CD4-positive, alpha-beta T cell treated with Interleukin-1 beta for 1 hour (primary cell): ENCODE results near the gene LCLAT1.

Experiments used
- DNase-seq, 2 donors: peaks; one replicate each; pipeline ENCODE4 v3.0.0-alpha.2; 2020 to 2022

The LCLAT1 gene

DNA sequence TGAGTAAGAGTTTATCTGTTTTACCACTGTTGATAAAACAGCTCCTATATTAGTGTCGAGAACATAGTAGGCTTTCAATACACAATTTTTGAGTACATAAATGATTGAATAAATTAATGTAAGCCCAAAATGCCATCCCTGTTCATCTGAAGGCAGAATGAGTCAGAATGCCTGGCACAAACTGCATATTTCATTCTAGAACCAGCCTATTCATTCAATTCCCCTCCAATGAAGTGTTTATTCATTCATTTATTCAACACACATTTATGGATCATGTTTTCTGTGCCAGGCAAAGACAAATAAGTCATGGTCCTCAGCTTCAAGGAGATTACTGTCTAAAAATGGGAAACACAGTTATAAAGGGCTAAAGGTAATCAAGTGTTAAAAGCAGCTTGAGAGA is 22.8 kb upstream of the LCLAT1 start:
- DNase-seq: no peak

DNA sequence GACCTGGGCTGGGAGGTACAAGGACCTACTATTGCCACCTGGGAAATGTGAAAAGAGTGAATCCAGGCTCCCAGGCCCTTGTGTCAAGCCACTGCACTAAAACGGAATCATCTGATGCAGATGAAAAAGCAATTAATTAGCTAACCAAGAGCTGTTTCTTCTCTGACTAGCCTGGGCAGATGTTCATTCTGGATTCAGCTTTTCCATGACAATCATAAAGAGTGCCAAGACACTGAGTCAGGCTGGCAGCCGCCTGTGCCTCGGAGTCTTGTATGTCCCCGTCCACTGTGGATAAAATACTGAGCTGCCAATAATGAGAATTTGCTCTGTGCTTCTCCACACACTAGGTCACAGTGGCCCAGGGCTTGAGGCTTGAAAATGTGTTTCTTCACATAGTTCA is 21.7 kb upstream of the LCLAT1 start:
- no peak for DNase-seq

DNA sequence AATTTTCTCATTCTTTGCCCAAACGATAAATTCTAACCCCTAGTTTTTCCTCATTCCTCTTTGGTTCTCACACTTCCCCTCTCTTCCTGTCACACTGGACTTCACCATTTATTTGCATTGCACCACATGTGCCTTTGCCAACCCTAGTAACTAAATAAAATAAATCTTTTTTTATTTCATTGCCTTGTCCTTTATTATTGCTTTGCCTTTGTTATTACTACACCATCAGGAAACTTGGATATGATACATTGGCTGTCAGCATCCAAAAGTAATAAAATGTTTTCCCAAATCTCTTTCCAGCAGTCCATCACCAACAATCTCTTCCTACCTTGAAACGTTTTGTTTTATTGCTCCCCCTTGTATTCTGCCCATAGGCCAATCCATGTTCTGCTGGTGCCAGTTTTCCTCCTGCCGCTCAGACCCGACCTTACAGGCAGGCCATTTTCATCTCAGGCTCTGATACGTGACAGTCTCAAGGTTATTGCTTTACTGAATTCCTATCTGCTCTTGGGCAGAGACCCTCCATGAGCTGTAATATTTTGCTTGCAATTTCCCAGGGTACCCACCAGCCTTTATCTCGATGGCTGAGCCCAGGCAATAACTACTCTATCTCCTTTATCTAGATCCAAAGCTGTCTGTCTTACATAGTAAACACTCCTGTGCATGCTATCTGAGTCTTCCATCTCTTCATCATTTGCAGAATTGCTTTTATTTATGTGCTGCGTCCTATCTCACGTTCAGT is 19.3 kb upstream of the LCLAT1 start:
- DNase-seq: no peak

DNA sequence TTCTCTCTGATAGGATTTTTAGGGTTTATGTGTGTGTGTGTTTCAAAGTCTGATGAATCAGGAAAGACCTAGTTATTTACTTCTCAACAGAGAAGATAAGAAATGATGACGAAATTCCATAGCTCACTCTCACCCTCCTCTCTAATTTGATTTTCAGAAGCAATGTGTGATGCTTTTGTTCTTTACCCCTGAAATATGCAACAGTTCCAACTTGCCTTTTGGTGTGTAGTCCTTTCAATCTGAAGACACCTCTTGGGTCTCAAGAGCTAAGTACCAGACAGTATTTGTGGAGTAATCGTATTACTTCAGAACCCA is 18.7 kb upstream of the LCLAT1 start:
- DNase-seq: no peak

- DNase-seq: no peak
These were observed 18.1 kb upstream of the LCLAT1 start for GRCh38 chr2:30428827-30429461.

- DNase-seq: no peak
These were observed 13.3 kb upstream of the LCLAT1 start for GRCh38 chr2:30433541-30434299.

GRCh38 chr2:30434708-30435107 is 12.3 kb upstream of the LCLAT1 start:
- DNase-seq: no peak

DNA sequence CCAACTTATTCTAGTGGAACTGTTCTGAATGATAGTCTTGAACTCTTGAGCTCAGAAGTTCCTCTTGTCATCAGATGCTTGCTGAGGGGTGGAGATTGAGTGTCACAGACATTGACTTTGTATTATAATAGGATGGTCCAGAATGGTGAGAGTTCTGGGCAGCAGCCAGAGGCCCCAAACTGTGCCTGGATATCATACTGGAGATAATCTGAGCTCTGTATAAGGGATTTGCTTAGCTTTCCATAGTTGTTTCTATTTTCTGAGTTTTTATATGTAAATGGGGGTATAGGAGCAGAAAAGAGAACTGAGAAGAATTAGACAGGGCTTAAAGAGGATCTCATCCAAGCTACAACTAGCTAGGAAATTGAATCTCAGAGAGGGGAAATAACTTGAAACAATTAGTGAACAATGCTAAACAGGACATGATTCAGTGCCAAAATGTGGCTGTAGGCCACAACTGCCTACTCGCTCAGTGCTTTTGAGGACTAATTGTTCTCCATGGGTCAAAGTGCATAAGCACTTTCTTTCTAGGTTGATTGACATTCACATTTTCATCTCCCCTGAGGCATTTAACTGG is 10.1 kb upstream of the LCLAT1 start:
- DNase-seq: no peak

DNA sequence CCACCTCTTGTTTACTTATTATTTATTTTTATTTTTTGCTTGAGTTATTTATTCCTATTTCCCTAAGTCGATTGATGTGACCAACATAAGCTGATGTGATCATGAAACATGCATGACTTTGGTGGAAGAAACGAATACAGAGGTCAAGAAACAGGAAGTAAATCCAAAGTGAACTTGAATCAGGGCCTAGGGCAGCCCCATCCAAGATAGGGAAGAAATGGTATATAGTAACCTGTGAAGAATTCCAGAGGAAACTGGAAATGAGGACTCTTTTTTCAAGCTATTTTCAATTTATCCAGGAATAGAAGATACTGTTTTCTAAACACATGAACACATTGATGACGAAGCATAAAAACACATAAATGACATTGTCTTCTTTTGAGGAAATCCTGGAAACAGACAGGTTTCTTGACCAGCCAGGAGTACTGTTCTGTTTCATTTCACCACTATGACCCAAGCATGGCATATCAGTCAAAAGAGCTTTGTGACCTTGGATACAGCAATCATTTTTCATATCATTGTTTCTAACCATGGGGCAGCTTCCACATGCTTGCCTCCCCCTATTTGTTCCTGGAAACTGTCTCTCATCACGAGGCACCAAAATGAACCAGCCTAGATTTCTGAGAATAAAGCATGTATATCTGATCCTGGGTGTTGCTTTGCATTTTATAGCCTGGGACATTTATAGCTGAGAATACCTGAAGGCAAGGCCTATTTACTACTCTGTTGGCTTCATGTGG is 9.1 kb upstream of the LCLAT1 start:
- DNase-seq: no peak

DNA sequence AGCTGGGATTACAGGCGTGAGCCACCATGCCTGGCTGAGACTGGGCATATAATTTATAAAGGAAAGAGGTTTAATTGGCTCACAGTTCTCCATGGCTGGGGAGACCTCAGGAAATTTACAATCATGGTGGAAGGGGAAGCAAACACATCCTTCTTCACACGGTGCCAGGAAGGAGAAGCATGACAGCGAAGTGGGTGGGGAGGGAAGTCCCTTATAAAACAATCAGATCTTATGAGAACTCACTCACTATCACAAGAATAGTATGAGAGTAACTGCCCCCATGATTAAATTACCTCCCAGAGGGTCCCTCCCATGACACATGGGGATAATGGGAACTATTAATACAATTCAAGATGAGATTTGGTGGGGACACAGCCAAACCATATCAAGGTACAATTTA is 7.8 kb upstream of the LCLAT1 start:
- no peak for DNase-seq

DNA sequence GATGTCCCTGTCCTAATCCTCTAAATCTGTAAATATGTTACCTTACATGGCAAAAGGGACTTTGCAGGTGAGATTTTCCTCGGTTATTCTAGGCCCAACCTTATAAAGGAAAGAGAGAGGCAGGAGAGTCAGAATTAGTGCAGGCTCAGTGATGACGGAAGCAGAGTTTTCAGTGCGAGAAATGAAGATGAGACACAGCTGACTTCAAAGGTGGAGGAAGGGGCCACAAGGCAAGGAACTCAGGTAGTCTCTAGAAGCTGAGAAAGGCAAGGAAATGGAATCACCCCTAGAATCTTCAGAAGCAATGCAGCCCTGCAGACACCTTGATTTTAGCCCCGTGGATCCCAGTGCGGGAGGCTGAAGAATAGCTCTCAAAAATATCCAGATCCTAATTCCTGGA is 7.2 kb upstream of the LCLAT1 start:
- DNase-seq: peak in 1 of 2 donors; percentile 22

DNA sequence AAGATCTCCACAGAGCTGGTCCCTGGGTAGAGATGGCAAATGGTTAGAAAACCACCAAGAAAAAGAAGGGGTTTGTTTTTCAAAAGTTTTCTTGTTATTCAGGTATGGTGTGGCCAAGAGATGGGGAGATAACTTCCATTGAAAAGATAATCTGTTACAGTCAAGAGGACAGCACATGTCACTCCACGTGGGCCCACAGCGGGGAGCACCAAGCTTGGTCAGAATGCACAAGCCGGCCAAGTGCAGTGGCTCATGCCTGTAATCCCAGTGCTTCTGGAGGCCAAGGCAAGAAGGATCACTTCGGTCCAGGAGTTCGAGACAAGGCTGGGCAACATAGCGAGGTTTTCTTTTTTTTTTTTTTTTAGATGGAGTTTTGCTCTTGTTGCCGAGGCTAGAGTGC is 6.0 kb upstream of the LCLAT1 start:
- DNase-seq: no peak

DNA sequence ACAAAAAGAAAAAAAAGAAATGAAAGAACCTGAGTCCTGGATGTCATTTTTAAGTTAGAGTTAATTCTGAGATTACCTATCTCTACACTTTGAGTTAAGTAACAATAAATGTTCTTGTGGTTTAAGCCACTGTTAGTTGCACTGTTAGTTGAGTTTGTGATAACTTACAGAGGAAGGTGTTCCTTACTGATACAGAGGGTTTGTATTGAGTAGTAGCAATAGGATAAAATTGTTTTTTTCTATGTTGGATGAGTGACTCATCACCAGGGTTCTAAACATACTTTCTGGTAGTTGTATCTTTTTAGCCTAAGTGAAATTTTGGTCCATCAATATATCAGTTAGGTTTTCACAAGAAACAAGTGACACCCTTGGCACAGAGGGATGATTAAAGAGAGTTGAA is 4.0 kb upstream of the LCLAT1 start:
- DNase-seq: no peak

- no peak for DNase-seq
These were observed 2.8 kb upstream of the LCLAT1 start for GRCh38 chr2:30444273-30444672.

GRCh38 chr2:30445266-30445821 is 1.7 kb upstream of the LCLAT1 start:
- no peak for DNase-seq

DNA sequence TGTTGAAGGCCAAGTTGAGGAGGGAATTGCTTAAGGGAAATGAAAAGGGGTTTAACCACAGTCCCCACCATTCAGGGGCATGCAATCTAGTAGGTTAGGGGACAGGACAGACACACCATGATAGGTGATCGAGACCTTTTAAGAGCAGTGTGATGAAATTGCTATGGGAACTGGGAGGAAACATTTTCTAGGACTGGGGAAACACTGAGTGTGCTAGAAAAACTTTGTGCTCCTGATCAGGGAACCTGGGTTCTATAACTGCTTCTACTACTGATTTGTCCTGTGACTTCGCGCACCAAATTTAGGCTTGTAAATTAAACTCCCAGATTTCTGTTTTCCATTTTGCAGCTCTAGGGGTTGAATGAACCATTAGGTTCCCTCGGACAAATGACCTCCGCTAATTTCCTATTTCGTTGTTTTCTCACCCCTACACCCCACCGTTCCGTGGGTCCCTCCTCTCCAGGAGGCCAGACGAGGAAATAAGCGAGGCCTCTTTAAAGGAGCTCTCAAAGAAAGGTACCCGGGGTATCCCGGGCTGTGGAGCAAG is 371 bp upstream of the LCLAT1 start:
- DNase-seq: peak in 1 of 2 donors; percentile 24

- no peak for DNase-seq
These were observed 1.3 kb downstream of the LCLAT1 start for GRCh38 chr2:30448308-30448707.

DNA sequence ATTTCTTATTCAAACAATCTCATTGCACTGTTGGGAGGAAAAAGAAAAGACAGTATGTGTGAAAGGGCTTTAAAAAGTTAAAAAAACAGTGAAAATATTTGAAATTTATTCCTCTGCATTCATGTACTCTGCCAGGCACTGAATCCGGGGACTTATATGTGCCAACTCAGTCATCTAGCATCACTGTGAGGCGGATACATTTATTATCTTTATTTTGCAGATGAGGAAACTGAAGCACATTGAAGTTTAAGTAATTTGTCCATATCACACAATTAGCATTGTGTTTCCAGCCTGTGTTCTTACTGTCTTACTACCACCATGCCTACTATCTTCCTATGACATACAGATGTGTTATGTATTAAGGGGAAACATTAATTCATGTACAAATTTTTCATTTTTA is 1.8 kb downstream of the LCLAT1 start:
- DNase-seq: no peak

- DNase-seq: no peak
These were observed 3.0 kb downstream of the LCLAT1 start for GRCh38 chr2:30450025-30450424.

DNA sequence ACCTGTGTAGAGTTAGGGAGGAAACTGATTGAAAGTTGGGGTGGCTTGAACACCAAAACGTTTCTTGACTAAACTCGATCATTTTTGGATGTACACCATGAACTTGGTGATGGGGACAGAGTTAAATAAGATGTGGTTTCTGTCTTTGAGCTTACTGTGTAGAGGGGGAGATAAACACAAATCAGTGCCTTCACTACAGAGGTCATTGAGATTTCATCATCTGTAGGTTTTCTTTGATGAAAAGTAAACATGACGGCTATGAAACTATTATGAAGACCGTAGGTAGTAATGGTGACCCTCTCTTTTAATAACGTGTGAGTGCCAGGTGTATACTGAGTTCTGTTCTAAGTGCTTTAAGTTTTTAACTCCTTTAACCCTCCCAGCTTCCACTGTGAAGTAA is 6.5 kb downstream of the LCLAT1 start:
- no peak for DNase-seq

- no peak for DNase-seq
These were observed 7.5 kb downstream of the LCLAT1 start for GRCh38 chr2:30454571-30454970.

DNA sequence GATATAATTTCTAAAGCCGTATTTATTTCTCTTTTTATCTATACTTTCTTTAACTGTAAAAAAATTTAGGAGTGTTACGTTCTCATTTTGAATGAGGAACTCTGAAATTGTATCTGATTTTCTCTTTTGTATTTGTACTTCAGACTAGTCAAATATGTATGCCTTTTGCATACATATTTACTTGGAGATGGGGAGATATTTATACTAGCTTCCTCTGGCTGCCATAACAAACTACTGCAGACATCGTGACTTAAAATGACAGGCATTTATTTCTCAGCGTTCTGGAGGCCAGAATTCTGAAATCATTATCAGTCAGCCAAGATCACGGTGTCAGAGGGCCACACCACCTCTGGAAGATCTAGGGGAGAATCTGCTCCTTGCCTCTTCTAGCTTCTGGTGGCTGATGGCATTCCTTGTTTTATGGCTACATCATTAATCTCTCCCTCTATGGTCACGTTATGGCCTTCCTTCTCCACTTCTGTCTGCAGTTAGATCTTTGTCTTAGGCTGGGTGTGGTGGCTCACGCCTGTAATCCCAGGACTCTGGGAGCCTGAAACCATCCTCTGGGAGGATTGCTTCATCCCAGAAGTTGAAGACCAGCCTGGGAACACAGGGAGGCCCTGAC is 8.2 kb downstream of the LCLAT1 start:
- DNase-seq: no peak
